ENCODE data around the gene BIRC7. TPM values are rescaled to one million over a fixed set of nuclear protein-coding genes. Genes with fewer than 3 reads are reported as not detected.

Gene BIRC7
- total RNA-seq, 1 experiment from 2014 or later: not detected

DNA sequence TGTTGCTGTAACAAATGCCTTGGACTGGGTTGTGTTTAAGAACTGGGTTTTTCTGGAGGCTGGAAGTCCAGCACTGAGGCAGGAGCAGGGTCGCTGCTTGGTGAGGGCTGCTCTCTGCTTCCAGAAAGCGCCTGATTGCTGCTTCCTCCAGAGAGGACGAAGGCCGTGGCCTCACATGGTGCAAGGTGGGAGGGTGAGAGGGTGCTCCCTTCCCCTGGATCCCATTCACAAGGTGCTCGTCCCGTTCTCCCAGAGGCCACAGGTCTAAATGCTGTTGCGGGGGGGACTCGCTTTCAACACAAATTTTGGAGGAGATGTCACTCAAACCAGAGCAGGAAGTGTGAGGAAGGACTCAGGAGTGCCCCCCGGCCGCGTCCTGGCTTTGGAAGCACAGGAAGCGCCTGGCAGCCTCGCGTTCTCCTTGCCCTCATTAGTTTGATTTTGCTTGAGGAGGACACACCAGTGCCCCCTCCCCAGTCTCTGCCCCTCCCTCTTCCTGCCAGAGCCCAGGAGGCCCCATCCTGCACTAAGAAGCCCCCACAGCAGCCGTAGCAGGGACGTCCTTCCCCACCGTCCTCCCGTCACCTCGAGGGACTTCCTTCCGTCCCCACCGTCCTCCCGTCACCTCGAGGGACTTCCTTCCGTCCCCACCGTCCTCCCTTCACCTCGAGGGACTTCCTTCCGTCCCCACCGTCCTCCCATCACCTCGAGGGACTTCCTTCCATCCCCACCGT, 26.3 kb downstream of the BIRC7 start:
- no peak for DNase-seq
- H3K4me1 ChIP-seq (replicated peaks; ENCODE audit: insufficient read depth): no peaks in the 10 kb centered on the region
- no peaks in the 10 kb centered on the region for H3F3A ChIP-seq (ENCODE audit: insufficient read depth, low read depth)
- no TSS peak for BruUV-seq (replicated peaks)
- H3K9me3 ChIP-seq (ENCODE audit: insufficient read depth, low read depth): no peaks in the 10 kb centered on the region
- peaks cover 88% of the 10 kb centered on the region for H3K27me3 ChIP-seq (ENCODE audit: insufficient read depth, low read depth)
- no peaks in the 10 kb centered on the region for H3K36me3 ChIP-seq (ENCODE audit: low read depth)
- no peak overlapping the region for H3K4me2 ChIP-seq
- no peak for TF ChIP-seq EZH2 (IDR thresholded peaks at IDR 0.05; ENCODE audit: low read depth)
- TF ChIP-seq, protein P1, sequence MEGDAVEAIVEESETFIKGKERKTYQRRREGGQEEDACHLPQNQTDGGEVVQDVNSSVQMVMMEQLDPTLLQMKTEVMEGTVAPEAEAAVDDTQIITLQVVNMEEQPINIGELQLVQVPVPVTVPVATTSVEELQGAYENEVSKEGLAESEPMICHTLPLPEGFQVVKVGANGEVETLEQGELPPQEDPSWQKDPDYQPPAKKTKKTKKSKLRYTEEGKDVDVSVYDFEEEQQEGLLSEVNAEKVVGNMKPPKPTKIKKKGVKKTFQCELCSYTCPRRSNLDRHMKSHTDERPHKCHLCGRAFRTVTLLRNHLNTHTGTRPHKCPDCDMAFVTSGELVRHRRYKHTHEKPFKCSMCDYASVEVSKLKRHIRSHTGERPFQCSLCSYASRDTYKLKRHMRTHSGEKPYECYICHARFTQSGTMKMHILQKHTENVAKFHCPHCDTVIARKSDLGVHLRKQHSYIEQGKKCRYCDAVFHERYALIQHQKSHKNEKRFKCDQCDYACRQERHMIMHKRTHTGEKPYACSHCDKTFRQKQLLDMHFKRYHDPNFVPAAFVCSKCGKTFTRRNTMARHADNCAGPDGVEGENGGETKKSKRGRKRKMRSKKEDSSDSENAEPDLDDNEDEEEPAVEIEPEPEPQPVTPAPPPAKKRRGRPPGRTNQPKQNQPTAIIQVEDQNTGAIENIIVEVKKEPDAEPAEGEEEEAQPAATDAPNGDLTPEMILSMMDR (conservative IDR thresholded peaks at IDR 0.05): no peak
- no peaks in the 10 kb centered on the region for H3K9me2 ChIP-seq (ENCODE audit: insufficient read depth)
- H3K4me3 ChIP-seq: no peak overlapping the region
- H2AFZ ChIP-seq: no peak overlapping the region
- H3K79me2 ChIP-seq (ENCODE audit: low read depth): no peaks in the 10 kb centered on the region
- H4K20me1 ChIP-seq (ENCODE audit: insufficient read depth): no peaks in the 10 kb centered on the region
- ChIA-PET CTCF (no interaction called here), POLR2A (ENCODE audit: unreplicated experiment) (no interaction called here)
- intact Hi-C loops (cut with micrococcal nuclease; ENCODE audit: unreplicated experiment): no loop called here
- H3K27ac ChIP-seq: no peak overlapping the region

DNA sequence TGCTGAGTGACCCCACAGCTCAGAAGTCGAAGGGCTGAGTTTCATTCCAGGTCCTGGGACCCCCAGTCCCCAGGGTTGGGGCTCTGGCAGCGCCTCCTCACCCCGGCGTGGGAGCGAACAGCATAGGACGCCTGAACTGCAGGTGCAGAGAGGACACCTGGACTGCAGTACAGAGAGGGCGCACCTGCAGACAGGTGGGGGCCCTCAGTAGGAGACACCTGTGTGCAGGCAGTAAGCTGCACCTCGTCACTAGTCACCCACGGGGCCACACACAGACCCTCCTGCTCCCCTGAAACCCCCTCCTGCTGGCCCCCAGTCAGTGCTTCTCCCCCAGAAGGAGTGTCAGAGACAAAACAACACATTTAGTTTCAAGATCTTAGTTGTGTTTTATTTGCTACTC, 27.1 kb downstream of the BIRC7 start:
- DNase-seq: no peak
- BruUV-seq (replicated peaks): no TSS peak
- H3F3A ChIP-seq (ENCODE audit: insufficient read depth, low read depth): no peaks in the 10 kb centered on the region
- H2AFZ ChIP-seq: no peak overlapping the region
- peaks cover 81% of the 10 kb centered on the region for H3K27me3 ChIP-seq (ENCODE audit: insufficient read depth, low read depth)
- no peaks in the 10 kb centered on the region for H3K9me3 ChIP-seq (ENCODE audit: insufficient read depth, low read depth)
- H3K9me2 ChIP-seq (ENCODE audit: insufficient read depth): no peaks in the 10 kb centered on the region
- H3K4me2 ChIP-seq: no peak overlapping the region
- CTCF ChIA-PET: no interaction called here
- TF ChIP-seq, protein P1 (conservative IDR thresholded peaks at IDR 0.05): no peak
- no peak for TF ChIP-seq EZH2 (IDR thresholded peaks at IDR 0.05; ENCODE audit: low read depth)
- POLR2A ChIA-PET (ENCODE audit: unreplicated experiment): no interaction called here
- no peaks in the 10 kb centered on the region for H4K20me1 ChIP-seq (ENCODE audit: insufficient read depth)
- no peaks in the 10 kb centered on the region for H3K79me2 ChIP-seq (ENCODE audit: low read depth)
- no peaks in the 10 kb centered on the region for H3K4me1 ChIP-seq (replicated peaks; ENCODE audit: insufficient read depth)
- H3K36me3 ChIP-seq (ENCODE audit: low read depth): no peaks in the 10 kb centered on the region
- intact Hi-C loops (cut with micrococcal nuclease; ENCODE audit: unreplicated experiment): no loop called here
- no peak overlapping the region for H3K27ac ChIP-seq
- no peak overlapping the region for H3K4me3 ChIP-seq

DNA sequence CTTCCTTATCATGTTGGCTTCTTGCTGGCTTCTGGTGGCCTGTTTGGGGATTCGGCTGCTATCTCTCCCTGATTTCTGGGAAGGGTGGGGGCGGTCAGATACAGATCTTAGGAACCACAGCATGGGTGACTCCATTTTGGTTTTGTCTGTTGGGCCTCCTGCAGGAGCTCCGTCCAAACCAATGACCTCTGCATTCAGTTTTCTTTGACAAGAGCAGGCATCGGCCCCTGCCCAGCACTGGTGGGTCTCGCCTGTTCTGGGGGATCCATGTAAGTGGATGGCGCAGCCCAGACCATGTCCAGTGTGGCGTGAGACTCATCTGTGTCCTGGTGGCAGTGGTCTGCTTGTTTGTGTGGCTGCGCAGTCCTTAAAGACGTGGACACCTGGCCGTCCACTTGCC, 28.3 kb downstream of the BIRC7 start:
- H3K4me3 ChIP-seq: no peak overlapping the region
- H3K4me1 ChIP-seq (replicated peaks; ENCODE audit: insufficient read depth): no peaks in the 10 kb centered on the region
- H4K20me1 ChIP-seq (ENCODE audit: insufficient read depth): no peaks in the 10 kb centered on the region
- TF ChIP-seq EZH2 (IDR thresholded peaks at IDR 0.05; ENCODE audit: low read depth): no peak
- TF ChIP-seq, protein P1 (conservative IDR thresholded peaks at IDR 0.05): no peak
- no peak overlapping the region for H2AFZ ChIP-seq
- intact Hi-C loops (cut with micrococcal nuclease; ENCODE audit: unreplicated experiment): no loop called here
- DNase-seq: no peak
- no peaks in the 10 kb centered on the region for H3K79me2 ChIP-seq (ENCODE audit: low read depth)
- POLR2A ChIA-PET (ENCODE audit: unreplicated experiment): no interaction called here
- H3F3A ChIP-seq (ENCODE audit: insufficient read depth, low read depth): no peaks in the 10 kb centered on the region
- no peak overlapping the region for H3K27ac ChIP-seq
- CTCF ChIA-PET: no interaction called here
- no peaks in the 10 kb centered on the region for H3K36me3 ChIP-seq (ENCODE audit: low read depth)
- no peaks in the 10 kb centered on the region for H3K9me3 ChIP-seq (ENCODE audit: insufficient read depth, low read depth)
- no peaks in the 10 kb centered on the region for H3K9me2 ChIP-seq (ENCODE audit: insufficient read depth)
- peaks cover 69% of the 10 kb centered on the region for H3K27me3 ChIP-seq (ENCODE audit: insufficient read depth, low read depth)
- no peak overlapping the region for H3K4me2 ChIP-seq
- BruUV-seq (replicated peaks): no TSS peak
